Measurements from ENCODE around the gene HOXB4. TPM values are rescaled to one million over a fixed set of nuclear protein-coding genes. Genes with fewer than 3 reads are reported as not detected.

Gene HOXB4
- total and polyA plus RNA-seq, 9 donors, result 0.13 to 3.4 (median 0.87) TPM

- Histone ChIP-seq H3K27ac (no peak overlapping the region), H3K4me3 (no peak overlapping the region), H3K36me3 (no peaks in the 10 kb centered on the region), H3K27me3 (peaks cover 8% of the 10 kb centered on the region), H3K9me3 (no peaks in the 10 kb centered on the region), H3K4me1 (ENCODE audit: insufficient read depth) (peaks cover 2% of the 10 kb centered on the region)
- intact Hi-C loops (cut with DNase I), result loop anchor here in 1 of 4 donors (10.0 kb wide), 1 partner anchor 288 kb away; no protein-coding TSS in a partner anchor
- DNase-seq, result no peak
- 17 to 23% (median 20%) methylated on average over 11 of the region's 11 CpGs for WGBS, 3 donors
- TF ChIP-seq EP300 (IDR thresholded peaks at IDR 0.05), result no peak
- TF ChIP-seq CTCF (IDR thresholded peaks at IDR 0.05), result no peak
- no peak for TF ChIP-seq POLR2A (IDR thresholded peaks at IDR 0.05)
Measured at GRCh38 chr17:48622857-48623256, 44.7 kb upstream of the HOXB4 start.

- Histone ChIP-seq H3K27me3 (peaks cover 8% of the 10 kb centered on the region), H3K9me3 (no peaks in the 10 kb centered on the region), H3K27ac (no peak overlapping the region), H3K4me3 (no peak overlapping the region), H3K4me1 (ENCODE audit: insufficient read depth) (peaks cover 2% of the 10 kb centered on the region), H3K36me3 (no peaks in the 10 kb centered on the region)
- 7 to 13% (median 10%) methylated on average over 41 of the region's 41 CpGs for WGBS, 3 donors
- intact Hi-C loops (cut with DNase I), result loop anchor here in 1 of 4 donors (10.0 kb wide), 1 partner anchor 287 kb away; no protein-coding TSS in a partner anchor
- no peak for DNase-seq
- no peak for TF ChIP-seq EP300 (IDR thresholded peaks at IDR 0.05)
- no peak for TF ChIP-seq POLR2A (IDR thresholded peaks at IDR 0.05)
- TF ChIP-seq CTCF (IDR thresholded peaks at IDR 0.05), result no peak
Measured at GRCh38 chr17:48621410-48622392, 43.6 kb upstream of the HOXB4 start.

GRCh38 chr17:48620461-48621139 is 42.5 kb upstream of the HOXB4 start:
- Histone ChIP-seq H3K4me1 (ENCODE audit: insufficient read depth) (peaks cover 2% of the 10 kb centered on the region), H3K36me3 (no peaks in the 10 kb centered on the region), H3K27me3 (peaks cover 8% of the 10 kb centered on the region), H3K9me3 (no peaks in the 10 kb centered on the region), H3K27ac (no peak overlapping the region), H3K4me3 (no peak overlapping the region)
- intact Hi-C loops (cut with DNase I), result loop anchor here in 1 of 4 donors (10.0 kb wide), 1 partner anchor 286 kb away; no protein-coding TSS in a partner anchor
- no peak for TF ChIP-seq POLR2A (IDR thresholded peaks at IDR 0.05)
- no peak for TF ChIP-seq EP300 (IDR thresholded peaks at IDR 0.05)
- no peak for TF ChIP-seq CTCF (IDR thresholded peaks at IDR 0.05)
- no peak for DNase-seq
- 41 to 48% (median 46%) methylated on average over 6 of the region's 6 CpGs for WGBS, 3 donors

GRCh38 chr17:48619826-48620449 is 41.8 kb upstream of the HOXB4 start:
- Histone ChIP-seq H3K36me3 (no peaks in the 10 kb centered on the region), H3K9me3 (no peaks in the 10 kb centered on the region), H3K4me1 (ENCODE audit: insufficient read depth) (peaks cover 1% of the 10 kb centered on the region), H3K27ac (no peak overlapping the region), H3K4me3 (no peak overlapping the region), H3K27me3 (peaks cover 7% of the 10 kb centered on the region)
- no peak for DNase-seq
- no peak for TF ChIP-seq EP300 (IDR thresholded peaks at IDR 0.05)
- no peak for TF ChIP-seq POLR2A (IDR thresholded peaks at IDR 0.05)
- TF ChIP-seq CTCF (IDR thresholded peaks at IDR 0.05), result no peak
- intact Hi-C loops (cut with DNase I), result loop anchor here in 3 of 4 donors (5.0 to 10.0 kb wide), 3 partner anchors 285 to 595 kb away; no protein-coding TSS in a partner anchor
- WGBS, 3 donors, result 11 to 15% (median 12%) methylated on average over 32 of the region's 32 CpGs
